GM19035 (cell line): ENCODE results near the gene LEMD3.

ENCODE experiments used
- ATAC-seq: cut with Tn5 transposase; IDR thresholded peaks from one replicate; pipeline ENCODE4 v1.9.1; 2021; ENCODE audit not compliant: unreplicated experiment

LEMD3 gene

GRCh38 chr12:65168681-65169319 lies 583 bp upstream of the LEMD3 start:
- ATAC-seq, result peak; percentile 3

- ATAC-seq, result peak; percentile 45
Measured at GRCh38 chr12:65170209-65170881, 962 bp downstream of the LEMD3 start.

- ATAC-seq, result no peak
Measured at GRCh38 chr12:65171073-65171472, 1.7 kb downstream of the LEMD3 start.

- no peak for ATAC-seq
Measured at GRCh38 chr12:65171870-65172269, 2.5 kb downstream of the LEMD3 start.

GRCh38 chr12:65175385-65175784 lies 6.0 kb downstream of the LEMD3 start:
- no peak for ATAC-seq

GRCh38 chr12:65182012-65182739 lies 12.8 kb downstream of the LEMD3 start:
- no peak for ATAC-seq

- no peak for ATAC-seq
Measured at GRCh38 chr12:65184176-65184857, 14.9 kb downstream of the LEMD3 start.

GRCh38 chr12:65184858-65185229 lies 15.5 kb downstream of the LEMD3 start:
- ATAC-seq, result no peak

GRCh38 chr12:65187665-65188064 lies 18.3 kb downstream of the LEMD3 start:
- no peak for ATAC-seq

- peak; percentile 42 for ATAC-seq
Measured at GRCh38 chr12:65188179-65188701, 18.9 kb downstream of the LEMD3 start.

- peak; percentile 97 for ATAC-seq
Measured at GRCh38 chr12:65189028-65189718, 19.8 kb downstream of the LEMD3 start.

GRCh38 chr12:65192963-65193516 lies 23.7 kb downstream of the LEMD3 start:
- ATAC-seq, result no peak

- no peak for ATAC-seq
Measured at GRCh38 chr12:65194949-65195348, 25.6 kb downstream of the LEMD3 start.

- no peak for ATAC-seq
Measured at GRCh38 chr12:65195387-65196055, 26.1 kb downstream of the LEMD3 start.

- ATAC-seq, result no peak
Measured at GRCh38 chr12:65196762-65197567, 27.6 kb downstream of the LEMD3 start.

GRCh38 chr12:65199604-65200003 lies 30.2 kb downstream of the LEMD3 start:
- ATAC-seq, result no peak

GRCh38 chr12:65200007-65200665 lies 30.8 kb downstream of the LEMD3 start:
- no peak for ATAC-seq

GRCh38 chr12:65203376-65203775 lies 34.0 kb downstream of the LEMD3 start:
- ATAC-seq, result no peak
